ENCODE measurements around the gene FUT7. TPM values are rescaled to one million over a fixed set of nuclear protein-coding genes. Genes with fewer than 3 reads are reported as not detected.

FUT7 gene
- total and polyA plus RNA-seq, 9 of the 15 experiments (the other 6 are each of a cell fraction or from before 2014, with no cell fraction given) = not detected

DNA sequence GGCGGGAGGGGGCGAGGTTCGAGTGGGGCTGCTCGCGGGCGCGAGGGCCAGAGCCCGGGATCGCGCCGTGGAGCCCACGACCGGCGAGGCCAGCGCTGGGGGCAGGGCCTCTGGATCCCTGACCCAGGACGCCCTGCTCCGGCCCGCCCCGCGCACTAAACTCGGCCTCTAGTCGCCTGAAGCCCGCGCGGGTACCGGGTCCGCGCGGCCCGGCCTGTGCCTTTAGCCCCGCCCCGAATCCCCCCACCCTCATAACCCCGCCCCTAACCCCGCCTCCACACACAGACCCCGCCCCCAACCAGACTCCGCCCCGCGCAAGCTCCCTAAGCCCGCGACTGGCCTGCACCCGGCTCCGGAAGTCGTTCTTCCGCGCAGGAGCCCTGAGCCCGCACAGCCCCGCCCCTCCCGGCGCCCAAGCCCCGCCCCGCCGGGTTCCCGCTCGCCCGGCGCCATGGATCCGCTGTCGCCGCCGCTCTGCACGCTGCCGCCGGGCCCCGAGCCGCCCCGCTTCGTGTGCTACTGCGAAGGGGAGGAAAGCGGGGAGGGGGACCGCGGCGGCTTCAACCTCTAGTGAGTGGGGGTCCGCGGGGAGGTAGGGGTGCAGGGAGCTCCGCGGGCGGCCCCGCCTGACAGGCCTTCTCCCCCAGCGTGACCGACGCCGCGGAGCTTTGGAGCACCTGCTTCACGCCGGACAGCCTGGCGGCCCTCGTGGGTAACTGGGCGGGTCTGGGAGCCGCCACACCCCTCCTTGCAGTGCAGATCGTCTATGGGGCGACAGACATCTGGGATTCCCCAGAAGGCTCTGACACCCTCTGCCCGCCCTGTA is 39.7 kb downstream of the FUT7 start, which contains the start of gene PAXX (continued):
- TF ChIP-seq, protein P1, sequence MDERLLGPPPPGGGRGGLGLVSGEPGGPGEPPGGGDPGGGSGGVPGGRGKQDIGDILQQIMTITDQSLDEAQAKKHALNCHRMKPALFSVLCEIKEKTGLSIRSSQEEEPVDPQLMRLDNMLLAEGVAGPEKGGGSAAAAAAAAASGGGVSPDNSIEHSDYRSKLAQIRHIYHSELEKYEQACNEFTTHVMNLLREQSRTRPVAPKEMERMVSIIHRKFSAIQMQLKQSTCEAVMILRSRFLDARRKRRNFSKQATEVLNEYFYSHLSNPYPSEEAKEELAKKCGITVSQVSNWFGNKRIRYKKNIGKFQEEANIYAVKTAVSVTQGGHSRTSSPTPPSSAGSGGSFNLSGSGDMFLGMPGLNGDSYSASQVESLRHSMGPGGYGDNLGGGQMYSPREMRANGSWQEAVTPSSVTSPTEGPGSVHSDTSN (CRISPR knock-in tag; IDR thresholded peaks at IDR 0.05; ENCODE audit: low read depth) = no peak
- TF ChIP-seq, protein P1 (tag; conservative IDR thresholded peaks at IDR 0.05; ENCODE audit: low read depth) = no peak
- TF ChIP-seq LCOR (CRISPR knock-in tag; IDR thresholded peaks at IDR 0.05) = no peak
- no peak for TF ChIP-seq ZNF23 (CRISPR knock-in tag; IDR thresholded peaks at IDR 0.05)
- TF ChIP-seq, protein P2, sequence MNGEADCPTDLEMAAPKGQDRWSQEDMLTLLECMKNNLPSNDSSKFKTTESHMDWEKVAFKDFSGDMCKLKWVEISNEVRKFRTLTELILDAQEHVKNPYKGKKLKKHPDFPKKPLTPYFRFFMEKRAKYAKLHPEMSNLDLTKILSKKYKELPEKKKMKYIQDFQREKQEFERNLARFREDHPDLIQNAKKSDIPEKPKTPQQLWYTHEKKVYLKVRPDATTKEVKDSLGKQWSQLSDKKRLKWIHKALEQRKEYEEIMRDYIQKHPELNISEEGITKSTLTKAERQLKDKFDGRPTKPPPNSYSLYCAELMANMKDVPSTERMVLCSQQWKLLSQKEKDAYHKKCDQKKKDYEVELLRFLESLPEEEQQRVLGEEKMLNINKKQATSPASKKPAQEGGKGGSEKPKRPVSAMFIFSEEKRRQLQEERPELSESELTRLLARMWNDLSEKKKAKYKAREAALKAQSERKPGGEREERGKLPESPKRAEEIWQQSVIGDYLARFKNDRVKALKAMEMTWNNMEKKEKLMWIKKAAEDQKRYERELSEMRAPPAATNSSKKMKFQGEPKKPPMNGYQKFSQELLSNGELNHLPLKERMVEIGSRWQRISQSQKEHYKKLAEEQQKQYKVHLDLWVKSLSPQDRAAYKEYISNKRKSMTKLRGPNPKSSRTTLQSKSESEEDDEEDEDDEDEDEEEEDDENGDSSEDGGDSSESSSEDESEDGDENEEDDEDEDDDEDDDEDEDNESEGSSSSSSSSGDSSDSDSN (IDR thresholded peaks at IDR 0.05; ENCODE audit: borderline replicate concordance in 1 of 2, low read depth in 2 of 2, low read length in 2 of 2) = 0 out of 4 replicates have a peak, but pooled peaks of 1 of the 2 experiments have one; percentile 23
- TF ChIP-seq, protein P3, sequence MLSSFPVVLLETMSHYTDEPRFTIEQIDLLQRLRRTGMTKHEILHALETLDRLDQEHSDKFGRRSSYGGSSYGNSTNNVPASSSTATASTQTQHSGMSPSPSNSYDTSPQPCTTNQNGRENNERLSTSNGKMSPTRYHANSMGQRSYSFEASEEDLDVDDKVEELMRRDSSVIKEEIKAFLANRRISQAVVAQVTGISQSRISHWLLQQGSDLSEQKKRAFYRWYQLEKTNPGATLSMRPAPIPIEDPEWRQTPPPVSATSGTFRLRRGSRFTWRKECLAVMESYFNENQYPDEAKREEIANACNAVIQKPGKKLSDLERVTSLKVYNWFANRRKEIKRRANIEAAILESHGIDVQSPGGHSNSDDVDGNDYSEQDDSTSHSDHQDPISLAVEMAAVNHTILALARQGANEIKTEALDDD (IDR thresholded peaks at IDR 0.05) = no peak
- peak; percentile 31; the same call in 1 of the 2 replicates for TF ChIP-seq ESRRA (IDR thresholded peaks at IDR 0.05; ENCODE audit: borderline replicate concordance, low read depth)
- TF ChIP-seq RBM25 (IDR thresholded peaks at IDR 0.05; ENCODE audit: low read depth, low read length, severe bottlenecking) = no peak
- TF ChIP-seq, protein P4, sequence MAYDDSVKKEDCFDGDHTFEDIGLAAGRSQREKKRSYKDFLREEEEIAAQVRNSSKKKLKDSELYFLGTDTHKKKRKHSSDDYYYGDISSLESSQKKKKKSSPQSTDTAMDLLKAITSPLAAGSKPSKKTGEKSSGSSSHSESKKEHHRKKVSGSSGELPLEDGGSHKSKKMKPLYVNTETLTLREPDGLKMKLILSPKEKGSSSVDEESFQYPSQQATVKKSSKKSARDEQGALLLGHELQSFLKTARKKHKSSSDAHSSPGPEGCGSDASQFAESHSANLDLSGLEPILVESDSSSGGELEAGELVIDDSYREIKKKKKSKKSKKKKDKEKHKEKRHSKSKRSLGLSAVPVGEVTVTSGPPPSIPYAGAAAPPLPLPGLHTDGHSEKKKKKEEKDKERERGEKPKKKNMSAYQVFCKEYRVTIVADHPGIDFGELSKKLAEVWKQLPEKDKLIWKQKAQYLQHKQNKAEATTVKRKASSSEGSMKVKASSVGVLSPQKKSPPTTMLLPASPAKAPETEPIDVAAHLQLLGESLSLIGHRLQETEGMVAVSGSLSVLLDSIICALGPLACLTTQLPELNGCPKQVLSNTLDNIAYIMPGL (CRISPR knock-in tag; IDR thresholded peaks at IDR 0.05) = 0 out of 2 replicates have a peak, but pooled peaks have one; percentile 40
- TF ChIP-seq, protein P5, sequence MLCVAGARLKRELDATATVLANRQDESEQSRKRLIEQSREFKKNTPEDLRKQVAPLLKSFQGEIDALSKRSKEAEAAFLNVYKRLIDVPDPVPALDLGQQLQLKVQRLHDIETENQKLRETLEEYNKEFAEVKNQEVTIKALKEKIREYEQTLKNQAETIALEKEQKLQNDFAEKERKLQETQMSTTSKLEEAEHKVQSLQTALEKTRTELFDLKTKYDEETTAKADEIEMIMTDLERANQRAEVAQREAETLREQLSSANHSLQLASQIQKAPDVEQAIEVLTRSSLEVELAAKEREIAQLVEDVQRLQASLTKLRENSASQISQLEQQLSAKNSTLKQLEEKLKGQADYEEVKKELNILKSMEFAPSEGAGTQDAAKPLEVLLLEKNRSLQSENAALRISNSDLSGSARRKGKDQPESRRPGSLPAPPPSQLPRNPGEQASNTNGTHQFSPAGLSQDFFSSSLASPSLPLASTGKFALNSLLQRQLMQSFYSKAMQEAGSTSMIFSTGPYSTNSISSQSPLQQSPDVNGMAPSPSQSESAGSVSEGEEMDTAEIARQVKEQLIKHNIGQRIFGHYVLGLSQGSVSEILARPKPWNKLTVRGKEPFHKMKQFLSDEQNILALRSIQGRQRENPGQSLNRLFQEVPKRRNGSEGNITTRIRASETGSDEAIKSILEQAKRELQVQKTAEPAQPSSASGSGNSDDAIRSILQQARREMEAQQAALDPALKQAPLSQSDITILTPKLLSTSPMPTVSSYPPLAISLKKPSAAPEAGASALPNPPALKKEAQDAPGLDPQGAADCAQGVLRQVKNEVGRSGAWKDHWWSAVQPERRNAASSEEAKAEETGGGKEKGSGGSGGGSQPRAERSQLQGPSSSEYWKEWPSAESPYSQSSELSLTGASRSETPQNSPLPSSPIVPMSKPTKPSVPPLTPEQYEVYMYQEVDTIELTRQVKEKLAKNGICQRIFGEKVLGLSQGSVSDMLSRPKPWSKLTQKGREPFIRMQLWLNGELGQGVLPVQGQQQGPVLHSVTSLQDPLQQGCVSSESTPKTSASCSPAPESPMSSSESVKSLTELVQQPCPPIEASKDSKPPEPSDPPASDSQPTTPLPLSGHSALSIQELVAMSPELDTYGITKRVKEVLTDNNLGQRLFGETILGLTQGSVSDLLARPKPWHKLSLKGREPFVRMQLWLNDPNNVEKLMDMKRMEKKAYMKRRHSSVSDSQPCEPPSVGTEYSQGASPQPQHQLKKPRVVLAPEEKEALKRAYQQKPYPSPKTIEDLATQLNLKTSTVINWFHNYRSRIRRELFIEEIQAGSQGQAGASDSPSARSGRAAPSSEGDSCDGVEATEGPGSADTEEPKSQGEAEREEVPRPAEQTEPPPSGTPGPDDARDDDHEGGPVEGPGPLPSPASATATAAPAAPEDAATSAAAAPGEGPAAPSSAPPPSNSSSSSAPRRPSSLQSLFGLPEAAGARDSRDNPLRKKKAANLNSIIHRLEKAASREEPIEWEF (CRISPR knock-in tag; IDR thresholded peaks at IDR 0.05) = no peak
- no peak for TF ChIP-seq ZNF583 (CRISPR knock-in tag; IDR thresholded peaks at IDR 0.05)
- TF ChIP-seq MAZ (CRISPR knock-in tag; conservative IDR thresholded peaks at IDR 0.05 in 1 of 2, IDR thresholded peaks at IDR 0.05 in 1 of 2) = peak; percentile 52 to 74
- TF ChIP-seq TAL1 (IDR thresholded peaks at IDR 0.05) = no peak
